HG03469 (cell line): ENCODE data around the gene CYTIP.

Source experiments
- ATAC-seq: cut with Tn5 transposase; IDR thresholded peaks from one replicate; pipeline ENCODE4 v1.9.1; 2021; ENCODE audit warnings: mild to moderate bottlenecking, moderate library complexity, moderate number of reproducible peaks; ENCODE audit not compliant: unreplicated experiment

Gene CYTIP

DNA sequence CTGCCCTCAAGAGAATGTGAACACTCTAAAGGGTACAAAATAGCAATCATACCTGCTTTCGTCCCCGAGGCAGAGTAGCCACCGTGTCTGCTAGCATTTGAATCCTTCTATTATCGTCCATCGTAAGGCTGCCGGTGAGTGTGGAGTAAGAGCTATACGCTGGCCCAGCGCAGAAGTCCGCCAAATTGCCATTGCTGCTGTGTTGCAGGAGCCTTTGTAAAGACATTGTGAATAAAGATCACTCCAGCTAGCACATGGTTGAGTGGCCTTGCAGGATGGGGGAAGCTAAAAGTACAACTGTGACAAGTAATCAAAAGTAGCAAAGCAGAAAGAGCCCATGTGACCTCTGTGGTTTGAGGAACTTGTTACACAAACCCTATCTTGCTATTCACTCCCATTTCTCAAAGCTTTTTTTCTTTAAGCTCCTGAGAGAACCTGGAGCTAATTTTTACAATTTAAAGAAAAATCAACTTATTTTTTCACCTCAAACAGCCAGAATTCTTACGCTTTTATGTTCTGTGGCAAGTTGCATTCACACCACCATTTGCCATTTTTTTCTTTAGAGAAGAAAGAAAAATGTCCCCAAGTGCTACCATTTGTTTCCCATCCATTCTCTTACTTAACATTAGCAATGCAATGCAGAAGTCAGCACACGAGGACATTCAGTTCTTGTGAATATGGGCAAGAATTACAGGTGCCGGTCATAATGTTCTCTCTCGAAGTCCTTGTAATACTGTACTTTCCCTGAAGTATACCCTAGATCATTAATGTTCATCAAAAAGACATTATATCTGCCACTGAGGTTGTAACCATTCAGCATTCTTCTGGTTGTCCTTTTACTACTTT lies at the start of gene CYTIP:
Gene CYTIP (minus strand): TSS at position 295 of the 846 bp plus-strand sequence. CDS start 69 bp downstream, at position 226.
- peak; percentile 38 for ATAC-seq

DNA sequence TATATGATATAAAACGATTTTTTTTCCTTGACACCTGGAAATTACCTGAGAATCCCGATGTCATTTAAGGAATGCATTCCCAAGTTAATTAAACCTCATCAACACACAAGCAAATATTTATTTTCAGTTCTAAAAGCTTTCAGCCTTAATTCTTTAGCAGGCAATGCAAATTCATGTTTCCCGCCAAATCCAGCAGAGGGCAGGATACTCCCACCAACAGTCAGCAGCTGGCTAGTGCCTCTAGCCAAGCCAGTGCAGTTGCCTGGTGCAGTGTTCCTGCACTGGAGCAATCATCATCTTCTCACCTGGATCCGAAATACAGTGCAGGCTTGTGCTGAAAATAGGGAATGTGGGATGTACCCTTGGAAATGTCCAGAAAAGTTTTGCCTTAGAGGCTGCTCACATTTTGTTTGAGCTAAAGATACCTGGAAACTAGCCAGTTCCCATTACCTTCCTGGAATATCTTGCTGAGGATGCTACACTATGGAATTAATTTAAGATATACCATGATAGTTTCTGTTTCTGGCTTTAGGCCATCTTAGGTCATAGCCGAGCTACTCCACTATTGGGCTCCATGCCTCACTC lies 48.4 kb upstream of the CYTIP start:
- peak; percentile 96 for ATAC-seq

DNA sequence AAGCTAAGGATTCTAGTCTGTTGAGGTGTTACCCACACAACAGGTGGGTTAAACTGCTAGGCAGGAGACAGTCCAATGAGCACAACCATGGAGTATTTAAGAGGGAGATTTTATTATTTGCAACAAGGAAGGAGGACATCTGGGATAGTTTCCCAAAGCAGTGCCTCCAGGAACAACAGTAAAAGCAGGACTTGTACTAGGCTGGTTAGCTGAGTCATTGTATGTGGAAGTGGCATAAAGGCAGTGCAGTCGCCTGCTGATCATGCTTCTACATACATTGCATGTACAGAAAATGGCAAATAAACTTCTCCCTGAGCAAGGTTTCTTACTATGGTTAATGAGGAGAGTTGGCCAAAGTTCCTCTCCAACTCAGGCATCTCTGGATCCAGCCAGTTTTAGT lies 46.1 kb upstream of the CYTIP start:
- no peak for ATAC-seq

GRCh38 chr2:157488877-157489276 lies 45.0 kb upstream of the CYTIP start:
- no peak for ATAC-seq

- no peak for ATAC-seq
These were observed 43.9 kb upstream of the CYTIP start for GRCh38 chr2:157487747-157488146.

DNA sequence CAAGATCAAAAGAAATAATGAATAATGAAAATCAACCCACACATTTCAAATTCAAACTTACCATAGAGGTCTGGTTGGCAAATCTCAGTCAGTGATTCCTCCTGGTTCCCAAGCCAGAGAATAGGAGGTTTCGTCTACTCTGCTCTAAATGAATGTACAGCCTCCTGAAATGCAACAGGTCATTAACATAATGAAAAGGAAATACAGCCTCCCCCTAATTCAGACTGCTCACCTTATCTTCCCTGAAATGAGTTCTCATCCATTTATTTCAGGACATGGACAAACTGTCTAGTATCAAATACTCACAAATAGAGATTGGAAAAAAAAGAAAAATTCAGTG lies 43.4 kb upstream of the CYTIP start:
- ATAC-seq: no peak

DNA sequence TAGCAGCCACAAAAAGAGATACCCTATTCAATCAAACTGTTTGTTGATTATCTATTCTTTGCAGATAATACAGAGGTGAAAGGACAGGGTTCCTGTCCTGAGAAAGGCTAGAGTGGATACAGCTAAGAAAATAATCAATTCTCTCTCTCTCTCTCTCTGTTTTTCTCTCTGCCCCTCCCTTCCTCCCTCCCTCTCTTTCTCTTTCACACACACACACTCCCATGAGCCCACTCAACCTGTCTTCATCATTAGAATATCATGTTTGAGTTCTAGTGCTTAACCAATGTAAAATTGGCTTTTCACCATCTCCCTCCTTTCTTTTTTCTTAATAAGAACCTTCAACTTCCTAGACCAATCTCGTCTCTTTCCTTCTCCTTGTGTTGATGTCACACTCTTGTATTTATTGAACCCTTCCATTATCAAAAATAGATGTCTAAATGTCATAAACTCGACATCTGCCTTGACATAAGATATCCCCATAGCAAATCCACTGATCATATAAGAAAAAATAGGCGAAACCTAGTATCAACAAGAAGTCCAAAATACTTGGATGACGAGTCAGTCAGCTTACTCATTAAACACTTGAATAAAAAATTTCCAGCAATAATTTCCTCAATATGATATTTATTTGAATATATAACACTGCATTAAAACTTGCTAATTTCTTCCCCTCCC lies 42.8 kb upstream of the CYTIP start:
- no peak for ATAC-seq

GRCh38 chr2:157480182-157480961 lies 36.5 kb upstream of the CYTIP start:
- ATAC-seq: peak; percentile 90

DNA sequence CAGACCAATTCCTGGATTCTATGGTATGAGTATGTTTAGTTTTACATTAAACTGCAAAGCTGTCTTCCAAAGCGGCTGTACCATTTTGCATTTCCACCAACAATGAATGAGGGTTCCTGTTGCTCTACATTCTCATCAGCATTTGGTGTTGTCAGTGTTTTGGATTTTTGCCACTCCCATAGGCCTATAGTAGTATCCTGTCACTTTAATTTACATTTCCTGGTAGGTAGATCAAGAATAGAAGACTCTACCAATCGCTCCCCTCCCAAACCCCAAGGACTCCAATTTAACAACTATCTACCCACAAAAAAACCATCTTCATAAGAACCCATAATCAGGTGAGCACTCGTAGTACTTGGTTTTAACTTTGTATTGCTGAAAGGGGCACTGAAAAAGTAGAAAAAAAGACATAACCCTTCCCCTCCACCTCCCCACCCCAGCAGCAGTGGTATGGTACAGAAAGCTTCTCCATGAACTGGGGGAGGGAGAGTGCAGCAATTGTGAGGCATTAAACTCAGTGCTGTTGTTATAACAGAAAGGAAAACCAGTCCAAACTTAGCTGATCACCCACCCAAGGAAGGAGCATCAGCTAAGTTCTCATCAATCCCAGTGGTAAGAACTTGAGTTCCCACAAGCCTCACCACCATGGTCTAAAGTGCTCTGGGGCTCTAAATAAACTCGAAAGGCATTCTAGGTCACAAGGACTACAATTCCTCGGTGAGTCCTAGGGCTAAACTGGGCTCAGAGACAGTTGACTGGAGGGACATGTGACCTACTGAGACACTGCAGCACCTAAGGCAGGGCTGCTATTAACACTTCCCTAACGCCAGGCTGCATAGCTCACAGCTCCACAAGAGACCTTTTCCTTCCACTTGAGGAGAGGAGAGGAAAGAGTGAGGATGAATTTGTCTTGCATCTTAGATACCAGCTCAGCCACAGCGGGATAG lies 35.5 kb upstream of the CYTIP start:
- ATAC-seq: no peak

GRCh38 chr2:157477919-157478318 lies 34.0 kb upstream of the CYTIP start:
- no peak for ATAC-seq

DNA sequence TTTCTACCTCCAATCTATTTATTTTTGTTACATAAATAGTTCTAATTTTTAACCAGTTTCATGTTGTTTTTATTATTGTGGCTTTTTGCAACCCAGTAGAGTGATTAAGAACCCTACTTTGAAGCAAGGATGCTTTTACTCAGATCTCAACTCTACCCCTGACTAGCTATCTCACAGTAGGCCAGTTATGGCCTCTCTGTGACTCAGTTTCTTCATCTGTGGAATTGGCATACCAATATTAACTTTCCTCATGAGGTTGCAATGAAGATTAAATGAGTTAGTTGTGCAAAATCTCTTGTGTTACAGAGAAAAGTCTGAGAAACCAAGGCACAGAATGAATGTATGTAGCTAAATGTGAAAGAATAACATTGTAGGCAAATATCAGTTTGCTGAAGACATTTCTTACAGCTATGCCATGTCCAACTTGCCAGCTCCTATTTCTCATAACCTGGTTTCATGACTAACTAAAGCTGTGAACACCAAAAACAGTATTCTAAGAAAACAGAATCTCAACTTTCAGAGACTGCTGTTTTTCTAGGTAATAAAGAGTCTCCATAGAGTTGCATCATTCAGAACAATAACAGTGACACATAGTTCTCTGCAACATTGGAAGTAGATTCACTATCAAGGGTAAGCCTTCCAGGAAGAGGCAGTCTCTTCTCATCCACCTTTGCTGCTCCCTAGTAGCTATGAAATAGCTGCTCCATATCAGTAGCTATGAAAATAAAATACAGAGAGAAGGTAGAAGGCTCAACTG lies 33.2 kb upstream of the CYTIP start:
- ATAC-seq: no peak

GRCh38 chr2:157475722-157476390 lies 32.0 kb upstream of the CYTIP start:
- no peak for ATAC-seq

GRCh38 chr2:157473581-157473980 lies 29.7 kb upstream of the CYTIP start:
- no peak for ATAC-seq

DNA sequence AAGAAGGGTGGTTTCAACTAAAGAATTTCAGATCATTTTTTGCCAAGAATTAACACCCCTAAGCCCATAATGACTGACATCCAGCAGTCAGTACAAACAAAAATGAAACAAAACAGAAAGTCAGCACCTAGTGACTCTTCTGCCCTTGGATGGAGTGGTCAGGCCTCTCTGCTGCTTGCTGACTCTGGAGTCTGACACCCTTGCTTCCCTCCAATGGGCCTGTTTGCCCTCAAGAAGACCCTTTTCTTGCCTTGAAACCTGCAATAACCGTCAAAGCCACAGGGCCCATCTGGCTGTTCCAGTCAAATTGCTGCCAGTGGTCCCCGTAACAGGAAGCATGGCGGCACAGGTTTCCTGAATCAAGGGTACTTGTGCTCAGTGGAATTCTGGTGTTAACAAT lies 27.2 kb upstream of the CYTIP start:
- no peak for ATAC-seq

DNA sequence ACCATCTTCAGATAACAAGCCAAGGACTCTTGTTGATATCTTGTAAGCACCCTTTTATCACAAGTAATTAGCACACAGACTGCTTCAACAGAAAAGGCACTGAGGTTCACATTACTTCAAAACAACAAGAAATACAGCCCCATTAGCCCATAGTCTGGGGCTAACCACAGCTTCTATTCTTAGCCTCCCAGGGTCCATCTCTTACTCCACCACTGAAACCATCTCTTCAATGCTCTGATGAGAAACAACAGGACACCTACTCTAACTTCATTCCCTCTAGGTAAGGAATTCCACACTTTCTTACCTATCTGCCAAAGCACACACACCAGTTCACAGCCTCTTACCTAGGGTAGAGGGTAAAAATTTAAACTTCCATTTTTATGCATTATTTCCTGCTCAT lies 26.4 kb upstream of the CYTIP start:
- peak; percentile 30 for ATAC-seq

- no peak for ATAC-seq
These were observed 25.8 kb upstream of the CYTIP start for GRCh38 chr2:157469726-157470125.

DNA sequence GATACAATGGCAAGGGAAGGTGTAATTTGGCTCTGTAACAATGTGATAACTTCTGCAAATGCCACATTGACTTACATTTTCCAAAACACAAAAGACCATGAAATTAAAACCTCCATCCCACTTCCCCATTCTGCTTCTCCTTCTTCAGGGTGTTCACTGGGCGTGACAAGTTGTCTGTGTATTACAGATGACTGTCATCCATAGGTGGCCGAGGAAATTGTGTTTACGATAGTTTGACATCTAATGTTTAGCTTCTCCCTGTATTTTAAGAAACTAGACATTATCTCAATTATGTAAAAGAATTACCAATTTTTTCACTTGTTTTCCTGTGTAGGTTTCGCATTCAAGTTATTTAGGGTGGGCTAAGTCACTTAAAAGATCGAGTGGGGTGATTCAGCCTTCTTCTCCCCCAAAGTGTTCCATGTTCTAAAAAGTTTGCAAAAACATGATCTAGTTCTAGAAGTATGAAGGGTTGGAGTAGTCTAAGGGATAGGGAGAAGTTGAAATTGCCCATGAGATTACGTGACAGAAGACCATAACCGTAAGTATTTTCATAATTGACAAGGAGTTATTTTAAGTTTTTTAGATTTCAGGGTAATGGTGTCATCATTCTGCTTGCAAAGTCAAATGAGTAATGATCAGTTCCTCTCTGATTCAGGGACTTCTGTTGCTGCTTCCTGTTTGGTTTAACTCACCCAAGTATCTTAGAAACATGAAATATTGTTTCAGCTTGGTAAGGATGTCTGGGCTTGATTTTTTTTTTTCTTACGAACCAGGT lies 25.2 kb upstream of the CYTIP start:
- ATAC-seq: peak; percentile 84

DNA sequence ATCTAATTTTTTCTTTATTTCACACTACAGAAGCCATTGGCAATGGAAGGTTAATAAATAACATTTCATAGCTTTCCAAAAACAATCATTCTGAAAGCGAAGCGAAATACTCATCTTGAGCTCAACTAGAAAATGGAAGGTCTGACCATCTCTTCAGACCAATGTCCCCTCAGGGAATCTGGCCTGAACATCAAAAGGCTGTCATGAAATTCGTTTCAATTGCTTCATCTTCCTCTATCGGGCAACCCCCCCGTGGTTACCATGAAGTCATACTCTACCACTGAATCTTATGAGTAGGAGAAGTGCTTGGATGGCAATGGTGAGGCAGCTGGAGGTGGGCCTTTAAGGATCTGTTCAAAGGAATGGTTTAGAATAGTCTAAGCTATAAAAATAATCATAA lies 22.9 kb upstream of the CYTIP start:
- ATAC-seq: no peak
